ENCODE measurements around the gene DHODH.
"Not testable (repeated sequence)": the region's sequence is repeated elsewhere in the genome, so short reads cannot be mapped to it uniquely, and the experiment has no call there.

DNA sequence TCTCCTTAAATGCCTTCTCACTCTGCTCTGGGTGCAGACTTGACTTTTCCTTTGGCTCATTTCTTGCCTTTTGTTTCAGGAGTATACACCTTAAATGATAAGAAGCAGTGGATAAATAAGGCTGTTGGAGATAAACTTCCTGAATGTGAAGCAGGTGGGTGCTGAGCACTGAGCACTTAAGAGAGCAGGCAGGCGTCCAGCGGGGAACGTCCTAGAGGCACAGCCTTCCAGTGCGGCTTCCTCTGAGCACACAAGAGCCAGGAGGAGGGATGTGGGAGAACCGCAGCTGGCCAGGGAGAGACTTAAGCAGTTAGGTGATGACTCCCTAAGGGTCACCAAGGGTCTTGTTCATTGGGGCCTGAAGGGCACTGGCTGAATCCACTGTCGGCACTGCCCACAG, 48.8 kb downstream of the DHODH start:
- TF ChIP-seq, protein P1, sequence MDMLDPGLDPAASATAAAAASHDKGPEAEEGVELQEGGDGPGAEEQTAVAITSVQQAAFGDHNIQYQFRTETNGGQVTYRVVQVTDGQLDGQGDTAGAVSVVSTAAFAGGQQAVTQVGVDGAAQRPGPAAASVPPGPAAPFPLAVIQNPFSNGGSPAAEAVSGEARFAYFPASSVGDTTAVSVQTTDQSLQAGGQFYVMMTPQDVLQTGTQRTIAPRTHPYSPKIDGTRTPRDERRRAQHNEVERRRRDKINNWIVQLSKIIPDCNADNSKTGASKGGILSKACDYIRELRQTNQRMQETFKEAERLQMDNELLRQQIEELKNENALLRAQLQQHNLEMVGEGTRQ (IDR thresholded peaks at IDR 0.05; ENCODE audit: low read length), result not testable (repeated sequence)
- TF ChIP-seq, protein P2, sequence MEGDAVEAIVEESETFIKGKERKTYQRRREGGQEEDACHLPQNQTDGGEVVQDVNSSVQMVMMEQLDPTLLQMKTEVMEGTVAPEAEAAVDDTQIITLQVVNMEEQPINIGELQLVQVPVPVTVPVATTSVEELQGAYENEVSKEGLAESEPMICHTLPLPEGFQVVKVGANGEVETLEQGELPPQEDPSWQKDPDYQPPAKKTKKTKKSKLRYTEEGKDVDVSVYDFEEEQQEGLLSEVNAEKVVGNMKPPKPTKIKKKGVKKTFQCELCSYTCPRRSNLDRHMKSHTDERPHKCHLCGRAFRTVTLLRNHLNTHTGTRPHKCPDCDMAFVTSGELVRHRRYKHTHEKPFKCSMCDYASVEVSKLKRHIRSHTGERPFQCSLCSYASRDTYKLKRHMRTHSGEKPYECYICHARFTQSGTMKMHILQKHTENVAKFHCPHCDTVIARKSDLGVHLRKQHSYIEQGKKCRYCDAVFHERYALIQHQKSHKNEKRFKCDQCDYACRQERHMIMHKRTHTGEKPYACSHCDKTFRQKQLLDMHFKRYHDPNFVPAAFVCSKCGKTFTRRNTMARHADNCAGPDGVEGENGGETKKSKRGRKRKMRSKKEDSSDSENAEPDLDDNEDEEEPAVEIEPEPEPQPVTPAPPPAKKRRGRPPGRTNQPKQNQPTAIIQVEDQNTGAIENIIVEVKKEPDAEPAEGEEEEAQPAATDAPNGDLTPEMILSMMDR (IDR thresholded peaks at IDR 0.05; ENCODE audit: control extremely low read depth in 1 of 3, insufficient read depth in 1 of 3, low read depth in 1 of 3, low read length in 3 of 3), result not testable (repeated sequence)
- TF ChIP-seq EP300 (IDR thresholded peaks at IDR 0.05; ENCODE audit: borderline replicate concordance in 1 of 2, low read depth in 2 of 2, low read length in 2 of 2); POLR2A (IDR thresholded peaks at IDR 0.05; ENCODE audit: control extremely low read depth in 1 of 2, low read depth in 2 of 2, low read length in 2 of 2); HDAC6 (IDR thresholded peaks at IDR 0.05; ENCODE audit: low read depth, low read length); NANOG (IDR thresholded peaks at IDR 0.05; ENCODE audit: insufficient read depth, low read depth, low read length, poor library complexity, severe bottlenecking); JUND (IDR thresholded peaks at IDR 0.05; ENCODE audit: low read length); SP1 (IDR thresholded peaks at IDR 0.05; ENCODE audit: low read depth, low read length); GTF2F1 (IDR thresholded peaks at IDR 0.05; ENCODE audit: borderline replicate concordance, low read depth, low read length); SIN3A (conservative IDR thresholded peaks at IDR 0.05 in 1 of 2, IDR thresholded peaks at IDR 0.05 in 1 of 2; ENCODE audit: low read depth in 1 of 2, low read length in 2 of 2); SIX5 (IDR thresholded peaks at IDR 0.05; ENCODE audit: low read depth, low read length): not testable (repeated sequence)
- TF ChIP-seq, protein P3, sequence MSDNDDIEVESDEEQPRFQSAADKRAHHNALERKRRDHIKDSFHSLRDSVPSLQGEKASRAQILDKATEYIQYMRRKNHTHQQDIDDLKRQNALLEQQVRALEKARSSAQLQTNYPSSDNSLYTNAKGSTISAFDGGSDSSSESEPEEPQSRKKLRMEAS (IDR thresholded peaks at IDR 0.05), result not testable (repeated sequence)
